HFF-Myc (cell line): ENCODE results near the gene CWC15.

ENCODE experiments used
- DNase-seq: peaks from one replicate; pipeline ENCODE4 v3.0.0-alpha.2; 2011; ENCODE audit warnings: low read depth; ENCODE audit errors: extremely low read depth
- H3K4me3 ChIP-seq: replicated peaks from 2 replicates; pipeline ENCODE4 v1.5.1; 2011; ENCODE audit warnings: low read depth, mild to moderate bottlenecking, control low read depth, low read length
- CTCF ChIP-seq: IDR thresholded peaks from 2 replicates; pipeline ENCODE4 v1.5.1; 2012; ENCODE audit warnings: mild to moderate bottlenecking, low read depth, low read length, control low read depth; ENCODE audit errors: missing control alignments

Gene CWC15

GRCh38 chr11:94998285-94998684 is 24.9 kb upstream of the CWC15 start:
- no peak for DNase-seq
- H3K4me3 ChIP-seq = no peak overlapping the region
- TF ChIP-seq CTCF = no peak

- no peak overlapping the region for H3K4me3 ChIP-seq
- no peak for DNase-seq
- TF ChIP-seq CTCF = peak; percentile 26
Measured at GRCh38 chr11:94997437-94997836, 24.1 kb upstream of the CWC15 start.

GRCh38 chr11:94993400-94993943 is 20.1 kb upstream of the CWC15 start:
- TF ChIP-seq CTCF = no peak
- no peak overlapping the region for H3K4me3 ChIP-seq
- no peak for DNase-seq

GRCh38 chr11:94988748-94989147 is 15.4 kb upstream of the CWC15 start:
- DNase-seq = no peak
- no peak overlapping the region for H3K4me3 ChIP-seq
- no peak for TF ChIP-seq CTCF

- no peak for DNase-seq
- no peak overlapping the region for H3K4me3 ChIP-seq
- TF ChIP-seq CTCF = no peak
Measured at GRCh38 chr11:94987378-94987777, 14.0 kb upstream of the CWC15 start.

GRCh38 chr11:94975599-94975998 is 2.2 kb upstream of the CWC15 start:
- TF ChIP-seq CTCF = no peak
- DNase-seq = no peak
- H3K4me3 ChIP-seq = no peak overlapping the region

- H3K4me3 ChIP-seq = peak overlapping the region; percentile 96
- TF ChIP-seq CTCF = no peak
- DNase-seq = no peak
Measured at GRCh38 chr11:94974178-94974577, 822 bp upstream of the CWC15 start.
